Sigmoid colon (tissue), 4 donors: Measurements from ENCODE around the gene NFKB1.

Experiments used
- EP300 ChIP-seq, 4 donors: sonication (generic); formaldehyde crosslinking; IDR thresholded peaks; one replicate each; pipeline ENCODE4 v1.6.1; 2017; ENCODE audit warnings: antibody characterized with exemption in 4 of 4
- POLR2A ChIP-seq, 2 donors: fragments of 450-650 bp; IDR thresholded peaks; one replicate each; pipeline ENCODE4 v1.6.1; 2016; ENCODE audit warnings: antibody characterized with exemption in 2 of 2, mild to moderate bottlenecking in 2 of 2, moderate library complexity in 2 of 2
- TF ChIP-seq, protein P1 (sequence below), 4 experiments: fragments of 450-650 bp in 3 of 4; fragments of 200-600 bp in 1 of 4; IDR thresholded peaks; one replicate each; pipeline ENCODE4 v1.5.1; 2016 to 2019; ENCODE audit warnings: antibody characterized with exemption in 4 of 4, mild to moderate bottlenecking in 3 of 4, moderate library complexity in 2 of 4

DNA sequence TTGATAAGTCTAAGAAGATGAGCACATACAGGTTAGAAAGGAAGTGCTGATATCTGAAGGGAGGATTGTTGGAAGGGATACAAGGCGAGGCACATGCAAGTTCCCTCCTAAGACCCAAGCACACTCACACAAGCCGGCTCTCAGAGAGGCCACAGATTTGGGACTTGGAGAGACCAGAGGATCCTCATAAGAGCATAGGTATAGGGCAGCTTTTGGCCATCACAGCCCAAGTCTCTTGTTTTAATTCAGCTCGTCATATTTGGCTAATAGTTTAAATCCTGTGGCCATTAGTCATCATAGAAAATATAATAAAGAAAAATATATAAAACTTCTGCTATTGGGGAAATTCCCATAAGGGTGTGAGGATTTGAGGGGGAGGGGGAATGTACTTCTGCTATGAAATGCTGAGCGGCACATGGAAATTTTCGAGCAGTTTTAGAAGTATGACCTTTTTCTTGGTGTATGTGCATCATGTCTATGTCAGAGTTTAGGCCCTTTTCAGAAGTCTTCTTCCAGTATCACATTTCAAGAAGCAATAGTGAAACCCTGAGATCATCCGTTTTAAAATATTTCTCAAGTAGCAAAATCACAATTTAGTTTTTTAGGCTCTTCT is 97.7 kb downstream of the NFKB1 start:
- TF ChIP-seq, protein P1, sequence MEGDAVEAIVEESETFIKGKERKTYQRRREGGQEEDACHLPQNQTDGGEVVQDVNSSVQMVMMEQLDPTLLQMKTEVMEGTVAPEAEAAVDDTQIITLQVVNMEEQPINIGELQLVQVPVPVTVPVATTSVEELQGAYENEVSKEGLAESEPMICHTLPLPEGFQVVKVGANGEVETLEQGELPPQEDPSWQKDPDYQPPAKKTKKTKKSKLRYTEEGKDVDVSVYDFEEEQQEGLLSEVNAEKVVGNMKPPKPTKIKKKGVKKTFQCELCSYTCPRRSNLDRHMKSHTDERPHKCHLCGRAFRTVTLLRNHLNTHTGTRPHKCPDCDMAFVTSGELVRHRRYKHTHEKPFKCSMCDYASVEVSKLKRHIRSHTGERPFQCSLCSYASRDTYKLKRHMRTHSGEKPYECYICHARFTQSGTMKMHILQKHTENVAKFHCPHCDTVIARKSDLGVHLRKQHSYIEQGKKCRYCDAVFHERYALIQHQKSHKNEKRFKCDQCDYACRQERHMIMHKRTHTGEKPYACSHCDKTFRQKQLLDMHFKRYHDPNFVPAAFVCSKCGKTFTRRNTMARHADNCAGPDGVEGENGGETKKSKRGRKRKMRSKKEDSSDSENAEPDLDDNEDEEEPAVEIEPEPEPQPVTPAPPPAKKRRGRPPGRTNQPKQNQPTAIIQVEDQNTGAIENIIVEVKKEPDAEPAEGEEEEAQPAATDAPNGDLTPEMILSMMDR (IDR thresholded peaks at IDR 0.05): no peak
- TF ChIP-seq EP300 (IDR thresholded peaks at IDR 0.05) (no peak), POLR2A (IDR thresholded peaks at IDR 0.05) (no peak)
